Hematopoietic multipotent progenitor cell treated with erythropoietin and hydrocortisone succinate and interleukin-3 and kit ligand, for 6 days (in vitro differentiated cells): ENCODE measurements around the gene UFD1.
A peak's percentile ranks its signal among the peaks of the same experiment; 100 is the strongest.

Experiments
- DNase-seq: peaks from one replicate; pipeline ENCODE4 v3.0.0-alpha.2; 2015

UFD1 gene

GRCh38 chr22:19515654-19516377, 36.8 kb upstream of the UFD1 start:
- no peak for DNase-seq

- no peak for DNase-seq
Measured at GRCh38 chr22:19514831-19515565, 36.0 kb upstream of the UFD1 start.

GRCh38 chr22:19513823-19514222, 34.8 kb upstream of the UFD1 start:
- no peak for DNase-seq

- DNase-seq, result no peak
Measured at GRCh38 chr22:19510919-19511341, 31.9 kb upstream of the UFD1 start.

DNA sequence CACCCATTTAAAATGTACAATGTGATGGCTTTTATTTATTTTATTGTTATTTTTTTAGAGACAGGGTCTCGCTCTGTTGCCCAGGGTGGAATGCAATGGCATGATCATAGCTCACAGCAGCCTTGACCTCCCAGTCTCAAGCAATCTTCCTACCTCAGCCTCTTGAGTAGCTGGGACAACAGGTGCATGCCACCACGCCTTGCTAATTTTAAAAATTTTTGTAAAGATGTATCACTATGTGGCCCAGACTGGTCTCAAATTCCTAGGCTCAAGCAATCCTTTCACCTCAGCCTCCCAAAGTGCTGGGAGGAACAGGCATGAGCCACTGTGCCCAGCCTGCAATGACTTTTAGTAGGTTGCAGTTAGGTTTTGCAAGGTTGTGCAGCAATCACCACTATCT, 30.9 kb upstream of the UFD1 start:
- no peak for DNase-seq

- no peak for DNase-seq
Measured at GRCh38 chr22:19509191-19509590, 30.2 kb upstream of the UFD1 start.

DNA sequence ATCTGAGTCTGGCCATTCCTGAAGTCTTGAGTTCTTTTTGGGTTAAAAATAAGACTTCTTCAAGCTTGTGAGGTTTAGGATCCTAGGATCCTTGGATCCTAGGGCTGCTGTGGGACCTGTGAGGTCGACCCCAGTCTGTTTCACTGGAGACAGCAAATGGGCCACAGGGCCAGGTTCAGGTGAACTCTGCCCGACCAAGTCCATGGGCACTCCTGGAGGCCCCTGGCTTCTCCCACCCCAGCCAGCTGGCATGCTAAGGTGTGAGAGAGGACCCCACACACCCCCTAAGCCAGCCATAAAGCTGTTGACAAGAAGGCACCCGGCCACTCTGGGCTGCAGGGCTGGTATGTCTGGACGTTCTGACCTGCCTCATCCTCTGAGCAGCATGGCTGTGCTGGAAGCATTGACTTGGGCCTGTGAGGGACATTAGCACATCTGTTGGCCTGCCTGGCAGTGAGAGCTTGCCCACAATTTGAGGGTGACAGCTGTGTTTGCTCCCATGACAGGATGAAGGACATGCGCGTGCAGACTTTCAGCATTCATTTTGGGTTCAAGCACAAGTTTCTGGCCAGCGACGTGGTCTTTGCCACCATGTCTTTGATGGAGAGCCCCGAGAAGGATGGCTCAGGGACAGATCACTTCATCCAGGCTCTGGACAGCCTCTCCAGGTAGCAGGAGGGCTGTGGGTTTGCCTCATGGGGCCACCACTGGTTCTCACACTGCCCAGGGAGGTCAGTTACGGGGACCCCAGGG, 29.2 kb upstream of the UFD1 start:
- no peak for DNase-seq

DNA sequence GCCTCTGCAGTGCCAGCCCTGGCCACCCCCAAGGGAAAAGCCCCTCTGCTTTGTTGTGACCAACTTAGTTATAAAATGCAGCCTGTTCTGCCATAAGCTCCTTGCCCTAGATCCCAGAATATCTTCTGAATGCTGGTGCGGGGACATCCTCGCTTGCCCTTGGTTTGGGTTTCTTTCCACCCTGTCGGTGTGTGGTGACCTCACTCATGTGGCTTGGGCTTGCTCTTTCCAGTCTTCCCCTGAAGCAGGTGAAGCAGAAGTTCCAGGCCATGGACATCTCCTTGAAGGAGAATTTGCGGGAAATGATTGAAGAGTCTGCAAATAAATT, 28.5 kb upstream of the UFD1 start:
- DNase-seq, result no peak

- DNase-seq, result no peak
Measured at GRCh38 chr22:19506212-19506611, 27.2 kb upstream of the UFD1 start.

DNA sequence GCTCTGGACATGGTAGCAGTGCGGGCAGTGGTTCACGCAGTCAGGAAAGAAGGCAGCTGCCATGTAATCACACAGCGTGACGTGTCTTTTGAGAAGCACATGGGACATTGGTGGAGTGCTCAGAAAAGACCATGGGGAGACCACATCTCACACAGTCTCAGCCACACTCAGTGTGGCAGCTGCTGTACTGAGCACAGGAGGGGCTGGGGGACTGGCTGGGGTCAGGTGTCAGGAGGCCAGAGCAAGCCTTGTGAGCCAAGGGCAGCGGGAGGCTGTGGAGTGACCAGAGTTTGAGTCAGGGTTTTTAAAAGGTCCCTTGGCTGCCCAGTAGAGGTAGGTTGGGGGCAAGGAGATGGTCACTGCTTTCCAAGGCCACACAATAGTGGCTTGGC, 26.7 kb upstream of the UFD1 start:
- no peak for DNase-seq

DNA sequence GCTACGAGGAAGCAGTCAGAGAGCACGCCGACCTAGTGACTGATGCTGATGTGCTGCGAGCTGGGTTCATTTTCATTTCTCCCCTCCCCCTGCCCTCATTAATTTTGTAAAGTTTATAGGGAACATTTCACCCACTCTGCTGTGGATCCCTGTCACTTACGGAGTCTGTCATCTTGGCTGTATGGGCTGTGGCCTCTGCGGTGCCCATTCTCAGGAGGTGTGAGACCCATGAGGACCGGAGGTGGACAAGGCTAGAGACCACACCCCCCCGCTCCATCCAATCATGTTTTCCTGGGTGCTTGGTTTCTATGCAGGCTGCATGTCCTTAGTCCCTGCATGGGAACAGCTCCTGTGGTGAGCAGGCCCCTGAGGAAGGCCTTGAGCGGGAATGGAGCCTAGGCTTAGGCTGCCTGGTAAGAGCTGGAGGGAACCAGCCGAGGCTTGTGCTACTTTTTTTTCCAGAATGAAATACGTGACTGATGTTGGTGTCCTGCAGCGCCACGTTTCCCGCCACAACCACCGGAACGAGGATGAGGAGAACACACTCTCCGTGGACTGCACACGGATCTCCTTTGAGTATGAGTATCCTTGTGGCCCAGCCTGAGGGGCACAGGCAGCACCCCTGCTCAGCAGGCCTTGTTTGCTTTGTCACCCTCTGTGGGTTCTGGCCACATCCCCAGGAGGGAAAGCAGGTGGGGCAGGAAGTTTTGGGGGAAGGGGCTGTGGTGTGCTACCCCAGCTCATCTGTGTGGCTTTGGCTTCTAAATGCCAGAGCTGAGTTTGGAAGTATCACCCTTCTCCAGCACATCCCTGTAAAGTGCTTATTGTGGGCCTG, 26.1 kb upstream of the UFD1 start:
- no peak for DNase-seq

DNA sequence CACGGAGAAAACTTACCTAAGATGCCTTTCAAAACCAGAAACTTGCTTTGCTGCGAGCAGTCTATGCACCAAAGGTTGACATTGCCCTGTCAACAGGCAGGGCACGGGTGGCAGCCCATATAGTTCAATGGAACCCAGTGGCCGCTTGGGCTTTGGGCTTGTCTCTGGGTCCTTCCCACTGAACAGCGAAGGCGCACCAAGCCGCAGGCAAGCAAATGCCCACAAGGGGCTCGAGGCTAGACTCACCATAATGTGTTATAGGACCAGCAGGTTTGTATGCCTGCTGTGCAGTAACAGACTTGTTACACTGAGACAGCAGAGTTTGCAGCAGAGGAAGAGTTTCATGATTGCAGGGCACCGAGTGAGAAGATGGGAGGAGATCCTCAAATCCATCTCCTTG, 24.9 kb upstream of the UFD1 start:
- DNase-seq, result peak; percentile 37

DNA sequence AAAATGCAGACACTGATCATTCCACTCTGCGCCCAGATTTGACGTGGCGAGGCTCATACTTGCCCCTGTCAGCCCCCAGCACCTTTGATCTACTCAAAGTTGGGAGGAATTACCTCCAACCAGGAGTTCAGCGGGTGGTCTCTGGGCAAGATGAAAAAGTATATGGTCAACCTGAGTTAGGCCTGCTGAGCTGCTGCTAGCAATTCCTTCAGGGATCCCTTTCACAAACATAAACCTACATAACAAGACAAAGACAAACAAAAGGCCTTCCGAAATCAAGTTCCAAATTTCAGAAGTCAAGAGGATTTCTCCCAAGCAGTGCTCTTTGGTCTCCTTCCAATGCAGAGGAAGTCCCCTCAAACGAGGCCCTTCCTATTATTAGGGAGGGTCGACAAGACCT, 24.4 kb upstream of the UFD1 start:
- DNase-seq, result no peak

DNA sequence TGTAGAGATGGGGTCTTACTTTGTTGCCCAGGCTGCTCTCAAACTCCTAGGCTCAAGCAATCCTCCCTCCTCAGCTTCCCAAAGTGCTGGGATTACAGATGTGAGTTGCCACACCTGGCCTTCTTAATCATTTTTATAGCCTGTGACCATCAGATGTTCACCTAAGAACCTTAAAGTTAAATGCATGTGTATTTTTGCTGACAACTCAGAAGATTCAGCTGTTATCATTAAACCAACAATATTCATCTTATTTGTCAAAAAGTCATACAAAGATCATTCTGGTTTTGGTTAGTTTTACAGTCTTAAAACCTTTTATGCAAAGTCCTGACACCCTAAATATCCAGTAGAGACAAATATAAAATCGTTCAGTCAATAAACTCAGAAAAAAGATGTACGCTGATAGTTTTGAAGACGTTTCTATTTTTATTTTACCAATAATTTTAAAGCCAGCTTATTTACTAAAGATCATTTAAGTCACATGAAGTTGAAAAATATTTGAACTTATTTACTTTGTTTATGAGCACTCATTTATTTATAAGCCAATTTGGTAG, 23.0 kb upstream of the UFD1 start:
- DNase-seq, result no peak

DNA sequence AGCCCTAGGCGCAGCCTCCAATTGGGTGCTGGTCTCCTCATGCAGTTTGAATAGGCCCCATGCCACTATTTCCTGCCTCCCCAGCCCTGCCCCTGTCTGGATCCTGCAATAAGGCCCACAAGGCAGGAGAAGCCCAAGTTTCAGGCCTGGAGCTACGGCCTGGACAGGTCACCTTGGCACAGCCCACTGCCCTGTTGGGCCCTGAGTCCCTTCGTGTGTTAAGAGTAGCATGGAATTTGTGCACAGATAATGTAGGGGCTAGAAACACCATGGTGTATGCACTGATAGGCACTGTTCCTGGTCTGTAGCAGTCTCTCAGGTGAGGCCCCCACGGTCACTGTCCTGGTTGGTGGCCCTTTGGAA, 20.9 kb upstream of the UFD1 start:
- no peak for DNase-seq

DNA sequence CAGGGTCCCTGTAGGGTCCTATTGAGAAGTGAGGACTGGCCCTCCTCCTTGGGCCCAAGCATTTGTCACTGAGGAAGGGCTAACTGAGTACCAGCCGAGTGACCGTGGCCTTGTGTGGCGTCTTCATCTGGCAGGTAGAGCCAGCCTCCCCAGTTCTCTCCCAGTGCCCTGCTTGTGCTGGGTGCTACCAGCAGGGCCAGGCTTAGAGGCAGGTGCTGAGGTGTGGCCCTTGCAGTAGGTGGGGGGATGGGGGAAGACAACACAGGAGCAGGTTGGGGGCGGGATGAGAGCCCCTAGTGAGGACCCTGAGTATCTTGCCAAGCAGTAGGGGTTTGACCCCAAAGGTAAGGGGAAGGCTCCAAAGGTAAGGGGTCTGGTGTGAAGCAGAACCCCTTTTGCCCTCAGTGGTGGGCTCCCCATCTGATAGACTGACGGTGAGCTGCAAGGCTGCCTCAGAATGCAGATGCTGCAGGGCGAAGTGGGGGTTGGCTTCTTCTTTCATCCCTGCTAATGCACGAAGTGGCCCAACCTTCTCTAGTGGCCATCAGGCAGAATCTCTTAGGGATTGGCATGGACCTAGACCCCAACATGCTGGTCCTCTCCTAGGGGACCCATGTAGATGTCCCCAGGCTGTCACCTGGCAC, 20.4 kb upstream of the UFD1 start:
- no peak for DNase-seq

- no peak for DNase-seq
Measured at GRCh38 chr22:19498866-19499190, 19.8 kb upstream of the UFD1 start.

DNA sequence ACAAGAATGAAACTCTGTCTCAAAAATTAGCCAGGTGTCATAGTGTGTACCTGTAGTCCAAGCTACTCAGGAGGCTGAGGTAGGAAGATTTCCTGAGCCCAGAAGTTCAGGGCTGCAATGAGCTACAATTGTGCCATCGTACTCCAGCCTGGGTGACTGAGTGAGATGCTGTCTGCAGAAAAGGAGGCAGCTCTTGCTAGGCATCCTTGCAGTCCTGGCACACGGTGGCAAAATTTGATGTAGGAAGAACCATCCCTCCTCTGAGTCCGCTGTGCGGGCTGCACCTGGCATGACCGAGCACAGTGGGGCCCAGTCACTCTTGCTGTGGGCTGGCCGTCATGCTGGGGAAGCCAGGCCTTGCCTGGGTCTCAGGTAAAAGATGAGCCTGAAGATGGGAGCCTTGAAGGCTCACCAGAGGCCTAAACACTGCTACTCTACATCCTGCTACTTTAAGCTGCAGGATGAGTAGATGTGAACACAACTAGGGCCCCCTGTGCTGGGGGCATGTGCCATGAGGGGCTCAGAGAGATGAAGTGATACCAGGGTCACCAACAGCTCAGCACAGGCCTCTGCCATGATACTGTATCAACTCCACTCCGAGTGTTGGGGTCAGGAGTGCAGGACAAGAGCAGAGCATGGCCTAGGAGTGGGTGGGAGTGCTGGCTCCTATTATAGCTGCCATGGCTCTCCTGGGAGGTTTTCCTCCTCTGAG, 19.3 kb upstream of the UFD1 start:
- DNase-seq, result no peak

- no peak for DNase-seq
Measured at GRCh38 chr22:19497245-19497644, 18.3 kb upstream of the UFD1 start.

DNA sequence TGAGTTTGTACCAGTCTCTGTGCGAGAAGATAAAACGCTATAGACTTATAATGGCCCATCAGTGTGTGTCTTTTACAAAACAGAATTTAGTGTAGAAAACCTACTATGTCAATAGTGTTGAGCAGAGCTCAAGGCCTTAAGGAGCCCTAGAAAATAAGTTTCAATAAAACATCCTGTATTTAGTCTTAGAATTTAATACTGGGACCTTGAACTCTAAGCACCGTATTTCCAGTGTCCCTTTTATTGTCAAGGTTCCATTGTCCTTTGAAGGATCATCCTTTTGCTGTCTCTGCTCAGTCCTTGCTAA, 17.3 kb upstream of the UFD1 start:
- no peak for DNase-seq

DNA sequence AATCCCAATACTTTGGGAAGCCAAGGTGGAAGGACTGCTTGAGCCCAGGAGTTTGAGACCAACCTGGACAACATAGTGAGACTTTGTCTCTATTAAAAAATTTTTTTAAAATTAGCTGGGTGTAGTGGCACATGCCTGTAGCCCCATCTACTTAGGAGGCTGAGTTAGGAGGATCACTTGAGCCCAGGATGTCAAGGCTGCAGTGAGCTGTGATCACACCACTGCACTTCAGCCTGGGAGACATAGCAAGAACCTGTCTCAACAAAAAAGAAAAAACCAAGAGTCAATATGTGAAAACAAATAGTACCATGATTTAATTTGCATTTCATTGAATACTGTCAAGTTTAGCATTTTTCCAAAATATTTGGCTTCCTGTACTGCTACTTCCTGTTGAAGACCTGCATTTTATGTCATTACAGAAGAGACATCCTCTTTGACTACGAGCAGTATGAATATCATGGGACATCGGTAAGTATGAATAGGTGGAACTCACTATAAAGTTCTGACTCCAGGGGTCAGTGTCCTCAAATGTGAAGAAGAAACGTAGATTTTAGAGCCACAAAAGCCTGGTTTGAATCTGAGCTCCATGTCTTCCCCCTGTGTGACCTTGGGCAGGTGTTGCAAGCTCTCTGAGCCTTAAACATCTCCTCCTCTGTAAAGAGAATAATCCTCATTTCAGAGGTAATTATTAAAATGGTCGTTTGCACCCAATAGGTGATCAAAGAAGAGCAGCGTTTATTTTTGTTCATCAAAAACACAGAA, 16.8 kb upstream of the UFD1 start:
- peak; percentile 20 for DNase-seq
